NOMO-1 treated with DMSO at 0.1 percent for 48 hours (cell line): Measurements from ENCODE around the gene DNAH17.
A peak's percentile ranks its signal among the peaks of the same experiment; 100 is the strongest.

Source experiments
- DNase-seq: peaks from one replicate; lab custom pipeline; 2025; ENCODE audit not compliant: unreplicated experiment; lab: John Stamatoyannopoulos, UW

The DNAH17 gene

DNA sequence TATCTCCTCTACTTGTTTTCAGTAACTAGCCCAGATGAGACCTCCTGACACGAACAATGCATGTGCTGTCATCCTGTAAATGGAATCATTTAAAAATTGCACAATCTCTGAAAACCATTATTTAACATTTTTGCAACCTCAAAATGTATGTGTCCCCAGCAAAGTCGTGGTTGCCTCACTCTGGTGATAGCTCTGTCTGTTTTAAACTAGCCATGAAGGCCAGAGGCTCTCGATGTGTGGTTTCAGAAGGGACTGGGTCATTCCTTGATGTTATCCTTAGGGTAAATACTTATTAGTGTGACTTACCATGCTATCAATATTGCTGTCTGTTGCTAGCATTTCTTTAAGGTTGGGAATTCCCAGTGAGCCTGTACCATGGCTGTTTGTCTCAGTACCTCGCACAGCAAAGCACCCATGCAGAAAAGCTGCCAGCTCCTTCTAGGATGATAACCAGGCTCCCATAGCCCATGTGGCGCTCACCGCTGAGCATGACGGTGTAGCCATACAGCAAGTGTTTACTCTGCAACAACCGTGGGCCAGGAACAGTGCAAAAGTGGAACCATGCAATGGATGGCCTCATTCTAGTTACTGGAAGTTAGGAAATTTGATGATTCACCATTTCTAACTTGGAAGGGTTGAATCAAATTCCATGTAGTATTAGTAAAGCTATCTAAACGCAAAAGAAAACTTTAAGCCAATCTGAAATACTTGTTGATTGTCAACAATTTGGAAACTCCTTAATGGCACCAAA lies 201.6 kb downstream of the DNAH17 start:
- DNase-seq = peak; percentile 75

DNA sequence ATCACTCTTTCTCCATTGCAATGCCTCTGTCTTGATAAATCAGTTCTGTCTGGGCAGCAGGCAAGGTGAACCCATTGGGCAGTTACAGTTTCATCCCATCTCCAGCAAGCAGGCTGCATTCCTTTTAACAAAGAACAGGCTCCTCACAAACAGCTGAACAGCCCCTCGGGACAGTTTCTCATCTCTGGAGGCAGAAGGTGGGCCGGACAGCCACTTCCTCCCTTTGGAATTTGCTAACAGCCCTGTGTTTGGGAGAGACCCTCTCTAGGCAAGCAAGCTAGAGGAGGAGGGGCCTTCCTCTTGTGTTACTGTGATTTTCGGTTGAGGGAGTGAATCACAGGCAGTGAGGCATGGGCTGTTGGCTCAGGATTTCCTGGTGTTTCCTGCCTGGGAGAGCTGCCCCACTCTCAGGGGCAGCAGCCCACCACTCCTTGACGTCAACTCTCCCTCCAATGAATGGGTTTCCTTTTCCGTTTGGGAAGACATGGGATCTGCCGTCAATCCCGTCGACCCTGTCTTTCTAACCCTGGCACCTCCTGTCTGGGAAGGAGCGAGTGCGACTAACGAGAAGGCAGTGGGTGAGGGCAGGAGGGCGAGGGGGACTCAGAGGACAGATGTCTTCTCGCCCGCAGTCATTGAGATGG lies 202.4 kb downstream of the DNAH17 start:
- DNase-seq = no peak

GRCh38 chr17:78374189-78374588 lies 203.0 kb downstream of the DNAH17 start:
- DNase-seq = no peak
